Measurements from ENCODE around the gene CASP6. TPM values are rescaled to one million over a fixed set of nuclear protein-coding genes. Genes with fewer than 3 reads are reported as not detected.

CASP6 gene
- total RNA-seq, 1 donor from 2014 or later, result 33.7 TPM

GRCh38 chr4:109672169-109672930 is 30.9 kb downstream of the CASP6 start:
- no peak for DNase-seq (ENCODE audit: low spot score)

GRCh38 chr4:109671350-109671749 is 31.9 kb downstream of the CASP6 start:
- no peak for DNase-seq (ENCODE audit: low spot score)

- no peak for DNase-seq (ENCODE audit: low spot score)
Observed at GRCh38 chr4:109665783-109666485, 37.3 kb downstream of the CASP6 start.

GRCh38 chr4:109662771-109663170 is 40.5 kb downstream of the CASP6 start:
- DNase-seq (ENCODE audit: low spot score), result no peak

GRCh38 chr4:109662116-109662515 is 41.1 kb downstream of the CASP6 start:
- no peak for DNase-seq (ENCODE audit: low spot score)

- DNase-seq (ENCODE audit: low spot score), result no peak
Observed at GRCh38 chr4:109658871-109659410, 44.3 kb downstream of the CASP6 start.

- no peak for DNase-seq (ENCODE audit: low spot score)
Observed at GRCh38 chr4:109657854-109658418, 45.3 kb downstream of the CASP6 start.

- no peak for DNase-seq (ENCODE audit: low spot score)
Observed at GRCh38 chr4:109655396-109655795, 47.8 kb downstream of the CASP6 start.

- DNase-seq (ENCODE audit: low spot score), result no peak
Observed at GRCh38 chr4:109649872-109650271, 53.4 kb downstream of the CASP6 start.

GRCh38 chr4:109648997-109649575 is 54.2 kb downstream of the CASP6 start:
- DNase-seq (ENCODE audit: low spot score), result no peak

- no peak for DNase-seq (ENCODE audit: low spot score)
Observed at GRCh38 chr4:109648266-109648996, 54.8 kb downstream of the CASP6 start.

GRCh38 chr4:109645874-109646710 is 57.2 kb downstream of the CASP6 start:
- no peak for DNase-seq (ENCODE audit: low spot score)

- DNase-seq (ENCODE audit: low spot score), result no peak
Observed at GRCh38 chr4:109640644-109641043, 62.6 kb downstream of the CASP6 start.

Other genes with a start within 250 kb of the CASP6 start
- gene MCUB, start 143.2 kb downstream of the CASP6 start, total RNA-seq, result 11.0 TPM
- gene PLA2G12A, start 26.6 kb upstream of the CASP6 start, total RNA-seq, result 35.0 TPM
- 60.9 TPM for gene CFI, start 98.6 kb upstream of the CASP6 start, total RNA-seq
- 10.0 TPM for gene GAR1, start 112.3 kb upstream of the CASP6 start, total RNA-seq
- 0.23 TPM for gene RRH, start 124.5 kb upstream of the CASP6 start, total RNA-seq
- 0.23 TPM for gene LRIT3, start 144.7 kb upstream of the CASP6 start, total RNA-seq
- 1.6 TPM for gene EGF, start 209.4 kb upstream of the CASP6 start, total RNA-seq

Measured in mucosa of gallbladder (tissue), 1 donor.